ENCODE data around the gene MAMSTR.
"Not testable (repeated sequence)": the region's sequence is repeated elsewhere in the genome, so short reads cannot be mapped to it uniquely, and the experiment has no call there.

MAMSTR gene

GRCh38 chr19:48698046-48698445, 21.5 kb downstream of the MAMSTR start:
- DNase-seq = peak in 1 of 2 experiments; percentile 77
- TF ChIP-seq GATA1 (IDR thresholded peaks at IDR 0.05; ENCODE audit: low read depth, low read length) = no peak
- no peak for TF ChIP-seq POLR2A (IDR thresholded peaks at IDR 0.05; ENCODE audit: low read length)

- TF ChIP-seq GATA1 (IDR thresholded peaks at IDR 0.05; ENCODE audit: low read depth, low read length) = no peak
- no peak for TF ChIP-seq POLR2A (IDR thresholded peaks at IDR 0.05; ENCODE audit: low read length)
Measured at GRCh38 chr19:48696353-48697010, 23.0 kb downstream of the MAMSTR start.

DNA sequence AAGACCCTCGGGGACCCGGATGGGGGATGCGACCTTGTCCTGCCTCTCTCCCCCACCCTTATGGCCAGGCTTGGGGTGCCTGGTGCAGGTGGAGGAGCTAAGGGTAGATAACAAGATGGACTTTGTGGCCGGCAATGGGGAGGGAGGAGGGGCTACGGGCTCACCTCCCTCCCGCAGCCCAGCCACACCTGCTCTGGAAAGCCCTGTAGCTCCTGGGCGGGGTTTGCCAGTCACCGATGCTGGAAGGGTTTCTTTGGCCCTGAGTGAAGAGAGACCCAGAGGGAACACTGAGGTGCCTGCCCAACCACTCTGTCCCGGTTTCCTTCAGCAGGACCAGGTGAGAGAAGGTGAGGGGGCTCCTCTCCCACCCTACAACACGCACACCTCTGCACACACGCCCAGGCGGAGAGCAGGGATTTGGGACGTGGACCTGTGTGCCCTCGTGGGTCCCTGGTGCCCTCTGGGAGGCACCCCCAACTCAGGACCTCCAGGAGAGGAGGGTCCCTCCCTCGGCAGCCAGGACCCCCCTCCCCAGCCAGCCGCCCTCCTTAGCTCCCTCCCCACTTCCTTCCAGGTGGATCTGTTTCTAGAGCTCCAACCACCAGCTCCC, 23.7 kb downstream of the MAMSTR start, which contains the start of gene FUT2:
TSS of gene FUT2 (plus strand) at position 229 of the 610 bp plus-strand sequence. CDS start 6,986 bp downstream, outside the sequence.
- DNase-seq = no peak

More at GRCh38 chr19:48696353-48697010, 23.0 kb downstream of the MAMSTR start:
- DNase-seq = no peak

GRCh38 chr19:48693629-48694028, 25.9 kb downstream of the MAMSTR start:
- not testable (repeated sequence) for DNase-seq

More for the DNA sequence above, 23.7 kb downstream of the MAMSTR start, which contains the start of gene FUT2:
- no peak for TF ChIP-seq GATA1 (IDR thresholded peaks at IDR 0.05; ENCODE audit: low read depth, low read length)
- TF ChIP-seq POLR2A (IDR thresholded peaks at IDR 0.05; ENCODE audit: low read length) = no peak

GRCh38 chr19:48689449-48689848, 30.1 kb downstream of the MAMSTR start:
- TF ChIP-seq POLR2A (IDR thresholded peaks at IDR 0.05; ENCODE audit: low read length) (no peak), GATA1 (IDR thresholded peaks at IDR 0.05; ENCODE audit: low read depth, low read length) (no peak)

DNA sequence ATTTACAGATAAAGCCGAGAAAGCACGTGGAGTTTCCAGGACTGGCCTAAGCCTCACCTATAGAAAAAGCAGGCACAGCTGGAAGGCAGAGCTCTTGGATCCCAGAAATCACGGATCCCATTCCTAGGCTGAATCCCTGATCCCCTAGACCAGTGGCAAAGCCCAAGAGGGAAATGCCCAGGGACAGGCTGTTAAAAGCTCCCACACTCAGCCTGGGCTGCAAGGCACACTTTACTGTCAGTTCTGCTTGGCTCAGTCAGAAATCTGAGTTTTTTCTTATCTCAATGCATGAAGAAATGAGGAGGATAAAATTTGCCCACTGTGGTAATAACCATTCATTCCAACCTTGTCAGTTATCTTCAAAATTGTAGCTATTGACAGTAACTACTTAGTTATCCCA, 31.7 kb downstream of the MAMSTR start:
- no peak for DNase-seq

More at GRCh38 chr19:48689449-48689848, 30.1 kb downstream of the MAMSTR start:
- DNase-seq = no peak

DNA sequence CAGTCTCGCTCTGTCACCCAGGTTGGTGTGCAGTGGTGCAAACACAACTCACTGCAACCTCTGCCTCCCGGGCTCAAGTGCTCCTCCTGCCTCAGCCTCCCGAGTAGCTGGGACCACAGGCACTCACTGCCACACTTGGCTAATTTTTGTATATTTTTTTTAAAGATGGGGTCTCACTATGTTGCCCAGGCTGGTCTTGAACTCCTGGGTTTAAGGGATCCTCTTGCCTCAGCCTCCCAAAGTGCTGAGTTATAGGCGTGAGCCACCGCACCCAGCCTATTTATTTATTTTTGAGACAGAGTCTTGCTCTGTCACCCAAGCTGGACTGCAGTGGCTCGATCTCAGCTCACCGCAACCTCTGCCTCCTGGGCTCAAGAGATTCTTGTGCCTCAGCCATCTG, 32.9 kb downstream of the MAMSTR start:
- DNase-seq = not testable (repeated sequence)

More for the DNA sequence above, 31.7 kb downstream of the MAMSTR start:
- no peak for TF ChIP-seq GATA1 (IDR thresholded peaks at IDR 0.05; ENCODE audit: low read depth, low read length)
- TF ChIP-seq POLR2A (IDR thresholded peaks at IDR 0.05; ENCODE audit: low read length) = no peak

DNA sequence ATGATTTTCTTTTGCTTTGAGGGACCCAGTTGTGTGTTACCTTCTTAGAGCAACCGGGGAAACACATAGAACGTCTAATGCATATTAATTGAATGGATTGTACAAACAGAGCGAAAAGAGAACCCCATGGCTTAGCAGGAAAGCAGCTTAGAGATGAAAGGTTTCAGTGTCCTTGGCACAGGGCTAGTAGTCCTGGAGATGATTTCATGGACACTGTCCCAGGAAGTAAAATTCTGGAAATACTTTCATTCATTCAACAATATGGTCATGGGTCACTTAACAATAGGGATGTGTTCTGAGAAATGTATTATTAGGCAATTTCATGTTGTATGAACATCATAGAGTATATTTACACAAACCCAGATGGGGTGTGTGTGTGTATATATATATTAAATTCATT, 33.4 kb downstream of the MAMSTR start:
- TF ChIP-seq POLR2A (IDR thresholded peaks at IDR 0.05; ENCODE audit: low read length) (no peak), GATA1 (IDR thresholded peaks at IDR 0.05; ENCODE audit: low read depth, low read length) (no peak)
- no peak for DNase-seq

- DNase-seq = no peak
- TF ChIP-seq GATA1 (IDR thresholded peaks at IDR 0.05; ENCODE audit: low read depth, low read length) (no peak), POLR2A (IDR thresholded peaks at IDR 0.05; ENCODE audit: low read length) (no peak)
Measured at GRCh38 chr19:48685583-48685982, 33.9 kb downstream of the MAMSTR start.

GRCh38 chr19:48683349-48683748, 36.2 kb downstream of the MAMSTR start:
- no peak for DNase-seq
- TF ChIP-seq GATA1 (IDR thresholded peaks at IDR 0.05; ENCODE audit: low read depth, low read length) = no peak
- TF ChIP-seq POLR2A (IDR thresholded peaks at IDR 0.05; ENCODE audit: low read length) = no peak

DNA sequence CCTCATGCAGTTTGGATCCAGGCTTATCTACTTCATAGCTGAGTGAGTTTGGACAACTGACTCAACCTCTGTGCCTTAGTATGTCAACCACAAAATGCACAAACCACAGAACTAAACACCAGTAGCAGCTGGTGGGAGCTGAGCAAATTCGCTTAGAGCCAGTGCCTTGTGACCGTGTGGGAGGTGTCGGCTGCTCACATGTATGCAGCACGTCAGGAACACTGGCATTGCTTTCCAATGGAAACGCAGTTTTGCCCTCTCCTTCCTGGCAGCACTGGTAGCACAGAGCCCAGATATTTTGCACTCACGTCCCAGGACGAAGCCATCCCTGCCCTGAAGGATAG, 38.4 kb downstream of the MAMSTR start:
- TF ChIP-seq POLR2A (IDR thresholded peaks at IDR 0.05; ENCODE audit: low read length) (no peak), GATA1 (IDR thresholded peaks at IDR 0.05; ENCODE audit: low read depth, low read length) (no peak)
- no peak for DNase-seq

- no peak for DNase-seq
- TF ChIP-seq POLR2A (IDR thresholded peaks at IDR 0.05; ENCODE audit: low read length) (no peak), GATA1 (IDR thresholded peaks at IDR 0.05; ENCODE audit: low read depth, low read length) (no peak)
Measured at GRCh38 chr19:48680436-48681126, 38.9 kb downstream of the MAMSTR start.

DNA sequence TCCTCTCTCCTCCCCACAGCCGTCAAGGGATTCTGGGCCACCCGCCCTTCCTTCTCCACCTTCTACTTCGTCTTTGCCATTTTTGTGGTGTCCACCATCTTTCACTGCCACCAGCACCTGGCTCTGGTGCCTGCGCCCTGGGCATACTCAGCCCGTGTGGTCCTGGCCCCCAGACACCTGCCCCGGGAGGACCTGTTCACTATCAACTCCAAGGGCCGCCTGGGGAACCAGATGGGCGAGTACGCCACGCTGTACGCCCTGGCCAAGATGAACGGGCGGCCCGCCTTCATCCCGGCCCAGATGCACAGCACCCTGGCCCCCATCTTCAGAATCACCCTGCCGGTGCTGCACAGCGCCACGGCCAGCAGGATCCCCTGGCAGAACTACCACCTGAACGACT, 39.5 kb downstream of the MAMSTR start:
- DNase-seq = not testable (repeated sequence)

GRCh38 chr19:48678201-48678600, 41.3 kb downstream of the MAMSTR start:
- TF ChIP-seq GATA1 (IDR thresholded peaks at IDR 0.05; ENCODE audit: low read depth, low read length) (no peak), POLR2A (IDR thresholded peaks at IDR 0.05; ENCODE audit: low read length) (no peak)
- DNase-seq = peak in 1 of 2 experiments; percentile 62

DNA sequence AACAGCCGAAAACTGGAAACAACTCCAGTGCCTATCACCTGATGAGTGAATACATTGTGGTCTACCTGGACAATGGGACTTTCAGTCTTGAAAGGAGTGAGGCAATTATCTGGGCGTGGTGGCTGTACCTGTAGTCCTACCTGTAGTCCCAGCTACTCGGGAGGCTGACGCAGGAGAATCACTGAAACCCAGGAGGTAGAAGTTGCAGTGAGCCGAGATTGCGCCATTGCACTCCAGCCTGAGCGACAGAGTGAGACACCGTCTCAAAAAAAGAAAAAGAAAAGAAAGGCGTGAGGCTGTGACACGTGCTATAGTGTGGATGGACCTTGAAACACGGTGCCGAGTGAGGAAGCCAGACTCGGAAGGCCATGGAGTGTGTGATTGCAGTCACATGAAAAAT, 42.6 kb downstream of the MAMSTR start:
- TF ChIP-seq POLR2A (IDR thresholded peaks at IDR 0.05; ENCODE audit: low read length) = no peak
- TF ChIP-seq GATA1 (IDR thresholded peaks at IDR 0.05; ENCODE audit: low read depth, low read length) = no peak
- no peak for DNase-seq

Measured in erythroblast (primary cell).